CD4-positive, alpha-beta T cell treated with Interleukin-21 for 1 hour (primary cell): ENCODE data around the gene CBX8.

Experiments
- DNase-seq: peaks from one replicate; pipeline ENCODE4 v3.0.0-alpha.2; 2020

The CBX8 gene

GRCh38 chr17:79834565-79835469 lies 37.9 kb upstream of the CBX8 start:
- peak; percentile 55 for DNase-seq

- no peak for DNase-seq
These were observed 37.1 kb upstream of the CBX8 start for GRCh38 chr17:79833744-79834564.

- no peak for DNase-seq
These were observed 36.2 kb upstream of the CBX8 start for GRCh38 chr17:79833110-79833450.

- DNase-seq = no peak
These were observed 35.6 kb upstream of the CBX8 start for GRCh38 chr17:79832218-79833109.

- no peak for DNase-seq
These were observed 34.7 kb upstream of the CBX8 start for GRCh38 chr17:79831265-79832217.

- DNase-seq = no peak
These were observed 33.9 kb upstream of the CBX8 start for GRCh38 chr17:79830763-79831264.

- no peak for DNase-seq
These were observed 33.4 kb upstream of the CBX8 start for GRCh38 chr17:79830303-79830702.

- no peak for DNase-seq
These were observed 32.6 kb upstream of the CBX8 start for GRCh38 chr17:79829457-79829856.

GRCh38 chr17:79829004-79829403 lies 32.1 kb upstream of the CBX8 start:
- DNase-seq = no peak

GRCh38 chr17:79826841-79827578 lies 30.1 kb upstream of the CBX8 start:
- no peak for DNase-seq

- DNase-seq = no peak
These were observed 29.4 kb upstream of the CBX8 start for GRCh38 chr17:79826204-79826680.

- DNase-seq = no peak
These were observed 28.7 kb upstream of the CBX8 start for GRCh38 chr17:79825580-79825921.

GRCh38 chr17:79824893-79825579 lies 28.2 kb upstream of the CBX8 start:
- no peak for DNase-seq

- no peak for DNase-seq
These were observed 27.4 kb upstream of the CBX8 start for GRCh38 chr17:79824234-79824633.

- DNase-seq = no peak
These were observed 25.8 kb upstream of the CBX8 start for GRCh38 chr17:79822583-79823124.

- DNase-seq = no peak
These were observed 24.6 kb upstream of the CBX8 start for GRCh38 chr17:79821331-79822095.

- DNase-seq = no peak
These were observed 24.1 kb upstream of the CBX8 start for GRCh38 chr17:79820959-79821330.

GRCh38 chr17:79819534-79820276 lies 22.8 kb upstream of the CBX8 start:
- no peak for DNase-seq
